Mammary epithelial cell (primary cell): ENCODE measurements around the gene TNFSF11.

Source experiments
- EZH2 ChIP-seq: IDR thresholded peaks from 2 replicates; pipeline ENCODE4 v1.6.1; 2012; ENCODE audit warnings: low read length, inconsistent platforms, borderline replicate concordance
- TF ChIP-seq, protein P1 (sequence below), 2 donors: IDR thresholded peaks in 1 of 2; conservative IDR thresholded peaks in 1 of 2; 2 replicates each; pipeline ENCODE4 v1.5.1; 2011 to 2012; ENCODE audit warnings: inconsistent platforms in 2 of 2, low read length in 2 of 2, mild to moderate bottlenecking in 2 of 2, control low read depth in 1 of 2, low read depth in 1 of 2; ENCODE audit not compliant: insufficient read depth in 1 of 2; ENCODE audit errors: extremely low read depth in 1 of 2

DNA sequence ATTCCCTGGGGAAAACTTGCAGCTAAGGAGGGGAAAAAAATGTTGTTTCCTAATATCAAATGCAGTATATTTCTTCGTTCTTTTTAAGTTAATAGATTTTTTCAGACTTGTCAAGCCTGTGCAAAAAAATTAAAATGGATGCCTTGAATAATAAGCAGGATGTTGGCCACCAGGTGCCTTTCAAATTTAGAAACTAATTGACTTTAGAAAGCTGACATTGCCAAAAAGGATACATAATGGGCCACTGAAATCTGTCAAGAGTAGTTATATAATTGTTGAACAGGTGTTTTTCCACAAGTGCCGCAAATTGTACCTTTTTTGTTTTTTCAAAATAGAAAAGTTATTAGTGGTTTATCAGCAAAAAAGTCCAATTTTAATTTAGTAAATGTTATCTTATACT, 33.6 kb downstream of the TNFSF11 start:
- TF ChIP-seq, protein P1, sequence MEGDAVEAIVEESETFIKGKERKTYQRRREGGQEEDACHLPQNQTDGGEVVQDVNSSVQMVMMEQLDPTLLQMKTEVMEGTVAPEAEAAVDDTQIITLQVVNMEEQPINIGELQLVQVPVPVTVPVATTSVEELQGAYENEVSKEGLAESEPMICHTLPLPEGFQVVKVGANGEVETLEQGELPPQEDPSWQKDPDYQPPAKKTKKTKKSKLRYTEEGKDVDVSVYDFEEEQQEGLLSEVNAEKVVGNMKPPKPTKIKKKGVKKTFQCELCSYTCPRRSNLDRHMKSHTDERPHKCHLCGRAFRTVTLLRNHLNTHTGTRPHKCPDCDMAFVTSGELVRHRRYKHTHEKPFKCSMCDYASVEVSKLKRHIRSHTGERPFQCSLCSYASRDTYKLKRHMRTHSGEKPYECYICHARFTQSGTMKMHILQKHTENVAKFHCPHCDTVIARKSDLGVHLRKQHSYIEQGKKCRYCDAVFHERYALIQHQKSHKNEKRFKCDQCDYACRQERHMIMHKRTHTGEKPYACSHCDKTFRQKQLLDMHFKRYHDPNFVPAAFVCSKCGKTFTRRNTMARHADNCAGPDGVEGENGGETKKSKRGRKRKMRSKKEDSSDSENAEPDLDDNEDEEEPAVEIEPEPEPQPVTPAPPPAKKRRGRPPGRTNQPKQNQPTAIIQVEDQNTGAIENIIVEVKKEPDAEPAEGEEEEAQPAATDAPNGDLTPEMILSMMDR (conservative IDR thresholded peaks at IDR 0.05 in 1 of 2, IDR thresholded peaks at IDR 0.05 in 1 of 2; ENCODE audit: extremely low read depth in 1 of 2, insufficient read depth in 1 of 2, low read depth in 1 of 2, low read length in 2 of 2), result no peak
- no peak for TF ChIP-seq EZH2
